Ishikawa (cell line): ENCODE results near the gene CLDN9.

Source experiments
- CEBPB ChIP-seq: IDR thresholded peaks from 2 replicates; pipeline ENCODE4 v1.6.1; 2012
- CREB1 ChIP-seq: IDR thresholded peaks from 2 replicates; pipeline ENCODE4 v1.6.1; 2012; ENCODE audit warnings: low read depth
- EGR1 ChIP-seq: IDR thresholded peaks from 2 replicates; pipeline ENCODE4 v1.6.1; 2012
- EP300 ChIP-seq: IDR thresholded peaks from 2 replicates; pipeline ENCODE4 v1.6.1; 2012; ENCODE audit warnings: borderline replicate concordance
- FOXM1 ChIP-seq: IDR thresholded peaks from 2 replicates; pipeline ENCODE4 v1.6.1; 2012; ENCODE audit warnings: low read depth, borderline replicate concordance
- MAX ChIP-seq: IDR thresholded peaks from 2 replicates; pipeline ENCODE4 v1.6.1; 2012
- NFIC ChIP-seq: IDR thresholded peaks from 2 replicates; pipeline ENCODE4 v1.6.1; 2012
- RAD21 ChIP-seq: IDR thresholded peaks from 2 replicates; pipeline ENCODE4 v1.6.1; 2012; ENCODE audit warnings: low read depth
- REST ChIP-seq: IDR thresholded peaks from 2 replicates; pipeline ENCODE4 v1.6.1; 2012; ENCODE audit warnings: low read depth, mild to moderate bottlenecking
- TAF1 ChIP-seq: IDR thresholded peaks from 2 replicates; pipeline ENCODE4 v1.6.1; 2012; ENCODE audit warnings: low read depth, mild to moderate bottlenecking
- TCF12 ChIP-seq: IDR thresholded peaks from 2 replicates; pipeline ENCODE4 v1.6.1; 2012; ENCODE audit warnings: low read depth
- TEAD4 ChIP-seq: IDR thresholded peaks from 2 replicates; pipeline ENCODE4 v1.6.1; 2012
- USF1 ChIP-seq: IDR thresholded peaks from 2 replicates; pipeline ENCODE4 v1.6.1; 2012
- YY1 ChIP-seq: IDR thresholded peaks from 2 replicates; pipeline ENCODE4 v1.6.1; 2012; ENCODE audit warnings: low read depth
- ZBTB7A ChIP-seq: IDR thresholded peaks from 2 replicates; pipeline ENCODE4 v1.6.1; 2012; ENCODE audit warnings: low read depth

CLDN9 gene

GRCh38 chr16:2979669-2980226 lies 33.0 kb upstream of the CLDN9 start:
- no peak for TF ChIP-seq RAD21
- no peak for TF ChIP-seq EGR1
- TF ChIP-seq MAX, result no peak
- no peak for TF ChIP-seq TCF12
- TF ChIP-seq CREB1, result no peak
- no peak for TF ChIP-seq YY1
- no peak for TF ChIP-seq FOXM1
- no peak for TF ChIP-seq EP300
- TF ChIP-seq CEBPB, result no peak
- TF ChIP-seq TEAD4, result no peak
- TF ChIP-seq ZBTB7A, result no peak; the same call in 1 of the 2 replicates
- no peak for TF ChIP-seq USF1
- no peak for TF ChIP-seq REST
- TF ChIP-seq NFIC, result no peak
- no peak for TF ChIP-seq TAF1

- TF ChIP-seq TEAD4, result peak; percentile 44; the same call in 1 of the 2 replicates
- TF ChIP-seq NFIC, result no peak
- peak; percentile 73 for TF ChIP-seq TAF1
- TF ChIP-seq TCF12, result peak; percentile 45; the same call in 1 of the 2 replicates
- peak; percentile 28; the same call in 1 of the 2 replicates for TF ChIP-seq MAX
- TF ChIP-seq EGR1, result peak; percentile 96
- no peak; the same call in 1 of the 2 replicates for TF ChIP-seq ZBTB7A
These were observed 32.2 kb upstream of the CLDN9 start, which contains the start of gene PKMYT1 for GRCh38 chr16:2980227-2981176. TSS of gene PKMYT1 (minus strand) at chr16:2980446. CDS start at chr16:2979657, 789 bp downstream.

GRCh38 chr16:2981177-2981898 lies 31.4 kb upstream of the CLDN9 start:
- TF ChIP-seq ZBTB7A (no peak), FOXM1 (no peak), NFIC (no peak), EP300 (no peak), TCF12 (no peak), RAD21 (no peak), CEBPB (no peak), REST (no peak), CREB1 (no peak), TAF1 (no peak), MAX (no peak), EGR1 (no peak), YY1 (no peak), USF1 (no peak)

GRCh38 chr16:2981899-2982250 lies 30.8 kb upstream of the CLDN9 start:
- TF ChIP-seq USF1 (no peak), EGR1 (no peak), REST (no peak), FOXM1 (no peak), MAX (no peak), ZBTB7A (no peak), YY1 (no peak), TEAD4 (no peak), TAF1 (no peak), NFIC (no peak), TCF12 (no peak), CREB1 (no peak), RAD21 (no peak), CEBPB (no peak), EP300 (no peak)
